BLaER1 (cell line): ENCODE data around the gene NIM1K.

Experiments
- H3K27ac ChIP-seq: shearing (Covaris generic); formaldehyde crosslinking; 2 replicates; pipeline ENCODE4 v1.8.1; 2022
- H3K27me3 ChIP-seq: shearing (Covaris generic); formaldehyde crosslinking; 2 replicates; pipeline ENCODE4 v1.8.1; 2022
- H3K36me3 ChIP-seq: shearing (Covaris generic); formaldehyde crosslinking; 2 replicates; pipeline ENCODE4 v1.8.1; 2022
- H3K4me1 ChIP-seq: shearing (Covaris generic); formaldehyde crosslinking; 2 replicates; pipeline ENCODE4 v1.8.1; 2022
- H3K4me2 ChIP-seq: shearing (Covaris generic); formaldehyde crosslinking; 2 replicates; pipeline ENCODE4 v1.8.1; 2022
- H3K4me3 ChIP-seq: shearing (Covaris generic); formaldehyde crosslinking; 2 replicates; pipeline ENCODE4 v1.8.1; 2022
- H3K9ac ChIP-seq: shearing (Covaris generic); formaldehyde crosslinking; 2 replicates; pipeline ENCODE4 v1.8.1; 2022
- H3K9me3 ChIP-seq: shearing (Covaris generic); formaldehyde crosslinking; 2 replicates; pipeline ENCODE4 v1.8.1; 2022
- H4K20me1 ChIP-seq: shearing (Covaris generic); formaldehyde crosslinking; 2 replicates; pipeline ENCODE4 v1.8.1; 2022
- Cebpa-rat ChIP-seq: shearing (Covaris generic); IDR thresholded peaks from 2 replicates; pipeline ENCODE4 v1.8.1; 2022

The NIM1K gene

DNA sequence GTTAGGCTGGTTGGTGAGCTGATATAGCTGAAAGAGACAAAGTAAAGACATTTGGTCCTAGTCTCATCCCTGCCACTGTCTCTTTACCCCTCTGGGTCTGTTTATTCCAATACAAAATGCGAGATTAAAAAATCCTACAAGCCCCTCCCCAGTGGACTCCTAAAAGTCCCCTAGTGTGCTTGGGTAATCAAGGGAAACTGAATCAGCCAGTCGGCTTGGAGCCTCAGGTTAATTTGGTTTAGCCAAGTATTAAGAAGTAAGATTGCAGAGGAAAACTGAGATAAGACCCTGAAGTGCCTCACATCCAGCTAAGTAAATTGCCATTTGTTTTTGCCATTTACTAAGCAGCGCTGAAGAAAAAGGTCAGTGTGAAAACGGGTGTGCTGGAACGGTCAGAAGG, 10.4 kb downstream of the NIM1K start:
- H3K27ac ChIP-seq: no peak overlapping the region

DNA sequence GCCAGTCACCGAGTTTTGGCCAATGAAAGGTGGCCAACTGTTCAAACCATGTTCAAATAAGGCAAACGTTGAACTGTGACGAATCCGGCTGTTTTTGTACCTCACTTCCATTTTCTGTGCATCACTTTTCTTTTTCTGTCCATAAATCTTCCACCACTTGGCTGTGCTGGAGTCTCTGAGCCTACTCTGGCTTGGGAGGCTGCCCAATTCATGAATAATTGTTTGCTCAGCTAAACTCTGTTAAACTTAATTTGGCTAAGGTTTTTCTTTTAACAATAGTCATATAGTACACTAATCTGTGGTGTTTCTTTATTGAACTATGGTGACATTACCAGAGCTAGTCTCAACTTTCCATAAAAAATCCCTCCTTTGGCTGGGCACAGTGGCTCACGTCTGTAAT, 11.3 kb downstream of the NIM1K start:
- no peaks in the 10 kb centered on the region for H3K27me3 ChIP-seq
- no peak overlapping the region for H3K4me3 ChIP-seq
- H3K27ac ChIP-seq: no peak overlapping the region
- H4K20me1 ChIP-seq: no peaks in the 10 kb centered on the region
- no peak overlapping the region for H3K9ac ChIP-seq
- H3K9me3 ChIP-seq: no peaks in the 10 kb centered on the region
- H3K4me1 ChIP-seq: 0 out of 2 replicates have a peak, but pooled peaks cover 5% of the 10 kb centered on the region
- no peak overlapping the region for H3K4me2 ChIP-seq
- no peaks in the 10 kb centered on the region for H3K36me3 ChIP-seq
- no peak for TF ChIP-seq Cebpa-rat

More for the DNA sequence above, 10.4 kb downstream of the NIM1K start:
- no peak overlapping the region for H3K9ac ChIP-seq
- H3K36me3 ChIP-seq: no peaks in the 10 kb centered on the region
- no peak for TF ChIP-seq Cebpa-rat
- no peaks in the 10 kb centered on the region for H3K27me3 ChIP-seq
- H3K9me3 ChIP-seq: no peaks in the 10 kb centered on the region
- 0 out of 2 replicates have a peak, but pooled peaks cover 5% of the 10 kb centered on the region for H3K4me1 ChIP-seq
- H3K4me3 ChIP-seq: no peak overlapping the region
- H4K20me1 ChIP-seq: no peaks in the 10 kb centered on the region
- no peak overlapping the region for H3K4me2 ChIP-seq

DNA sequence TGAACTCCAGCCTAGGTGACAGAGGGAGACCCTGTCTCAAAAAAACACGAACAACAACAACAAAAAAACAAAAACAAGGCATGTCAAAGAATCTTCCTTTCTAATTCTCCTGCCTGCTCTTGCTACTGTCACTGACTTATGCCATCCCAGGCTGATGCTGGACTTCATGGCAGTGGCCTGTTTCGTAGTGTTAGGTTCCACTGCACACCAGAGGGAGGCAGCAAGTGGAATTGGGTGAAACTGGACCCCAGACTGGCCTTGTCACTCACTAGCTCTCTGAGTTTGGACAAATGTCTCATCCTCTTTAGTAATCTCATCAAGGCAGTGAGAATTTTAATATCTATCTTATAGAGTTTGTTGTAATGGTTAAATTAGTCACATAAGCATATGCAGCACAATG, 12.9 kb downstream of the NIM1K start:
- Histone ChIP-seq H3K9me3 (no peaks in the 10 kb centered on the region), H3K27ac (no peak overlapping the region)
- TF ChIP-seq Cebpa-rat: no peak

DNA sequence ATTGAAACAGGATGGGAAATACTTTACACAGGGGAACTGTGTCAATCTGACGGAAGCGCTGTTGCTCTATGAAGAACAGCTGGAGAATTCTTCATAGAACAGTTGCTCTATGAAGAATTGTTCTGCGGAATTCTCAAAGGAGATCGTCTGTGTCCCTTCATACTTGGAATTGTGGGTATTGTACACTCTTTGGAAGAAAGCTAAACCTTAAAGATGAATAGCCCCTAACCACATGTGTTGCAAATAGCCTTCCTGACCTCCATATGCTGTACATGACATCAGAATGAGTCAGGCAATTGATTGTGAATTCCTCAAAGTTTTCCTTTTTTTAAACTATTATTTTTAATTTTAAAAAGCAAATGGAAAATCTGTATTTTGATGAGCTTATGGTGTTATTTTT, 15.6 kb downstream of the NIM1K start:
- Histone ChIP-seq H3K4me2 (no peak overlapping the region), H3K9ac (no peak overlapping the region), H3K4me3 (no peak overlapping the region), H3K9me3 (no peaks in the 10 kb centered on the region), H3K4me1 (0 out of 2 replicates have a peak, but pooled peaks cover 1% of the 10 kb centered on the region), H4K20me1 (no peaks in the 10 kb centered on the region), H3K27ac (no peak overlapping the region), H3K36me3 (no peaks in the 10 kb centered on the region), H3K27me3 (no peaks in the 10 kb centered on the region)
- no peak for TF ChIP-seq Cebpa-rat

More for the DNA sequence above, 12.9 kb downstream of the NIM1K start:
- Histone ChIP-seq H3K36me3 (no peaks in the 10 kb centered on the region), H3K27me3 (no peaks in the 10 kb centered on the region), H3K4me3 (no peak overlapping the region), H3K4me1 (0 out of 2 replicates have a peak, but pooled peaks cover 5% of the 10 kb centered on the region), H3K9ac (no peak overlapping the region), H4K20me1 (no peaks in the 10 kb centered on the region), H3K4me2 (no peak overlapping the region)

DNA sequence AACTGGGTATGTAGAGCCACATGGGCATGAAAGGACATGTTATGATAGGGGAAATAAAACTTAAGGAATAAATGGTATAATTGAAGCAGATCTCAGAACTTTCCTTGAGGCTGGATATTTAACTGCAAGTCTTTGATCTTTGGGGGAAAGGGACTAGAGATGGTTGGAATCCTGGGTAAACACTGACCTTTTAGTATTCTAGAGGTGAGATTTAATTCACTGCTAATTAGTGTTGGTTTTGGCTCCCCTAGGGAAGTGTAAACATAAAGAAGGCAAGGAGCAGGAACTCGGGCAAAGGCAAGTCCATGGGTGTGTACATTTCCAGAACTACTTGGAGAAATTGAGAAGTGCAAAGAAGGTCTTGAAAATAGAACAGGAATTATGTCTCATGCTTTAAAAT, 16.6 kb downstream of the NIM1K start:
- no peaks in the 10 kb centered on the region for H3K9me3 ChIP-seq
- H3K4me2 ChIP-seq: no peak overlapping the region

DNA sequence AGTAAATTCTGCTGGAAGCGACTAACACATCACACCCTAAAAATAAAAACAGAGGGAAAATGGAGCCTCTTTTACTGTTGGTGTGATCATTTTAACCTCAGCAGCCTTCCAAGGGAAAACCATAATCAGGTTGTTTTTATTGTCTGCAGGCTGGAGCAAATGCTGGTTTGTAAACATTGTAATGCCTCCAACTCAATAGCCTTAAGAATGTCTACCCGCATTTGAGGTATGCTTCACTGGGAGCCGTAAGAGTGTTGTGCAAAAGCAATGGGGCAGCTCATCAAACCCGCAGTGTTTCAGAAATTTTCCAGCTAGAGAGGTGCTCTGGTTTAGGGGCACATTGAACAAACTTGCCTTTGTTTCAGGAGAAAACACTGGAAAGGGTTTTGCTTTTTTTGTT, 17.0 kb downstream of the NIM1K start:
- Histone ChIP-seq H3K4me1 (no peaks in the 10 kb centered on the region), H3K9me3 (no peaks in the 10 kb centered on the region), H3K4me2 (no peak overlapping the region), H4K20me1 (no peaks in the 10 kb centered on the region), H3K36me3 (no peaks in the 10 kb centered on the region), H3K4me3 (no peak overlapping the region), H3K27ac (no peak overlapping the region), H3K9ac (no peak overlapping the region), H3K27me3 (no peaks in the 10 kb centered on the region)
- no peak for TF ChIP-seq Cebpa-rat

More for the DNA sequence above, 16.6 kb downstream of the NIM1K start:
- Histone ChIP-seq H3K36me3 (no peaks in the 10 kb centered on the region), H3K4me1 (no peaks in the 10 kb centered on the region), H3K27ac (no peak overlapping the region), H3K27me3 (no peaks in the 10 kb centered on the region), H3K9ac (no peak overlapping the region), H4K20me1 (no peaks in the 10 kb centered on the region), H3K4me3 (no peak overlapping the region)
- no peak for TF ChIP-seq Cebpa-rat

DNA sequence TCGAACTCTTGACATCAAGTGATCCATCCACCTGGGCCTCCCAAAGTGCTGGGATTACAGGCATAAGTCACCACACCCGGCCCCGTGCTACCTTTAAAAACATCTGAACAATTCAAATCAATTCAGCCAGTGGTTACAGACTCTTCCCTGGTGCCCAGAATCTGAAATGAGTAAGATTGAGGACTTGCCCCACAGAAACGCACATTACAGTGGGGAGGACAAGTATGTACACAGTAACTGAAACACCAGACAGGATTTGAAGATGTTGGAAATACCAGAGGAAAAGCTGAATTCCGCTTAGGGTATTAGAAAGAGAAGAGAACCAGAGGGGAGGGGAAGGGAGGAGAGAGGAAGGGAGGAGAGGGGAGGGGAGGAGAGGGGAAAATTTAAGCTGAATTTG, 17.8 kb downstream of the NIM1K start:
- H3K27ac ChIP-seq: no peak overlapping the region
- H3K36me3 ChIP-seq: no peaks in the 10 kb centered on the region
- no peaks in the 10 kb centered on the region for H3K4me1 ChIP-seq
- H3K4me2 ChIP-seq: no peak overlapping the region
- H3K9ac ChIP-seq: no peak overlapping the region
- no peak for TF ChIP-seq Cebpa-rat
- H4K20me1 ChIP-seq: no peaks in the 10 kb centered on the region
- H3K9me3 ChIP-seq: no peaks in the 10 kb centered on the region
- no peak overlapping the region for H3K4me3 ChIP-seq
- no peaks in the 10 kb centered on the region for H3K27me3 ChIP-seq

DNA sequence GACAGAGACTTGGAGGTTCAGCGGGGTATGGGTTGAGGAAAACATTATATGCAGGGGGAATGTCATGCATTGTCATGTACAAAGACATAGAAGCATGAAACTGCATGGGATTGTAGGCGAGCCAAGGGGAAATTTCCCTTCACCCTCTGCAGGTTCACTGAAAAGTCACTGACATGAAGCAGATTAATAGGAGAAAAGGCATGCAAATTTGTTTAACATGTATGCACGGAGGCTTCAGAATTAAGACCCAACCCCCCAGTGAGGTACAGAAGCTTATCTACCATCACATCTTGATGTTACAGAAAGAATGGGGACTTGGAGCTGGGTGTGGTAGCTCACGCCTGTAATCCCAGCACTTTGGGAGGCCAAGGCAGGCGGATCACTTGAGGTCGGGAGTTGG, 18.5 kb downstream of the NIM1K start:
- H3K27me3 ChIP-seq: no peaks in the 10 kb centered on the region
- no peak overlapping the region for H3K4me3 ChIP-seq
- H3K36me3 ChIP-seq: no peaks in the 10 kb centered on the region
- H3K4me1 ChIP-seq: no peaks in the 10 kb centered on the region
- H3K9ac ChIP-seq: no peak overlapping the region
- TF ChIP-seq Cebpa-rat: no peak
- H3K4me2 ChIP-seq: no peak overlapping the region
- H4K20me1 ChIP-seq: no peaks in the 10 kb centered on the region
- H3K9me3 ChIP-seq: no peaks in the 10 kb centered on the region
- H3K27ac ChIP-seq: no peak overlapping the region

DNA sequence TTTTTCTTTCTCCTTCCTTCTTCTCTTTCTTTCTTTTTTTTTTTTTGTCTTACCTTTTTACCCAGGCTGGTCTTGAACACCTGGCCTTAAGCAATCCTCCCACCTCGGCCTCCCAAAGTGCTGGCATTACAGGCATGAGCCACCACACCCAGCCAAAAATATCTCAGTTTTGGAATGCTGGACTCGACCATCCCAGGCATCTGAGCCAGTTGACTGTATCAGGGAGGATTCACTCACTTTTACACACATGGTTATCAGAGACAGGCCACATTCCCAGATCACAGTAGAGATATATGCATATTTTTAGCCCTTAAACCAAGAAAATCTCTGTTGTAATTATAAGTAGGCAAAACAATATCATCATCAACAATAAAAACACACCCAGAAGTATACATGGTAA, 21.9 kb downstream of the NIM1K start:
- Histone ChIP-seq H3K4me2 (no peak overlapping the region), H4K20me1 (no peaks in the 10 kb centered on the region), H3K27ac (no peak overlapping the region), H3K36me3 (no peaks in the 10 kb centered on the region), H3K27me3 (no peaks in the 10 kb centered on the region), H3K9me3 (no peaks in the 10 kb centered on the region), H3K4me1 (no peaks in the 10 kb centered on the region), H3K9ac (no peak overlapping the region), H3K4me3 (no peak overlapping the region)
- no peak for TF ChIP-seq Cebpa-rat

DNA sequence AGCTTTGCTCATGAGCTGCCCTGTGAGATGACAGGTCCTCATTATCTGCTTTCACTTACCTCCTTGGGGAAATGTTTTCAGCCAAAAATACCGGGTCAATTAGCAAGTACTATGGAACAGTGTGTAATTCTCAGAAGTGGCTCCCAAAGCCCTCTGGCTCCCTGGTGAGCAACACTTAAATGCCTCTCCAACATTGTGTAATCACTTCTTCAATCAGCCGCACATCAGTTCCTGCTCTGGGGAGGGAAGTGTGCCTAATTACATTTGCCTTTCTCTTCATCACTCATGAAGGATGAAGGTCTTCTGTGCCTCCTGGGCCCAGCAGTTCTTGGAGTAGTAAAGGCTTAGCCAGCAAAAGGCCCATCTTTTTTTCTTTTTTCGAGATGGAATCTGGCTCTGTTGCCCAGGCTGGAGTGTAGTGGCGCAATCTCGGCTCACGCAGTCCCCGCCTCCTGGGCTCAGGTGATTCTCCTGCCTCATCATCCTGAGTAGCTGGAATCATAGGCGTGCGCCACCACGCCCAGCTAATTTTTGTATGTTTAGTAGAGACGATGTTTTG, 23.1 kb downstream of the NIM1K start:
- Histone ChIP-seq H3K4me1 (no peaks in the 10 kb centered on the region), H4K20me1 (no peaks in the 10 kb centered on the region), H3K9me3 (no peaks in the 10 kb centered on the region), H3K27ac (no peak overlapping the region), H3K9ac (no peak overlapping the region), H3K4me3 (no peak overlapping the region), H3K27me3 (no peaks in the 10 kb centered on the region), H3K36me3 (no peaks in the 10 kb centered on the region), H3K4me2 (no peak overlapping the region)
- TF ChIP-seq Cebpa-rat: no peak

DNA sequence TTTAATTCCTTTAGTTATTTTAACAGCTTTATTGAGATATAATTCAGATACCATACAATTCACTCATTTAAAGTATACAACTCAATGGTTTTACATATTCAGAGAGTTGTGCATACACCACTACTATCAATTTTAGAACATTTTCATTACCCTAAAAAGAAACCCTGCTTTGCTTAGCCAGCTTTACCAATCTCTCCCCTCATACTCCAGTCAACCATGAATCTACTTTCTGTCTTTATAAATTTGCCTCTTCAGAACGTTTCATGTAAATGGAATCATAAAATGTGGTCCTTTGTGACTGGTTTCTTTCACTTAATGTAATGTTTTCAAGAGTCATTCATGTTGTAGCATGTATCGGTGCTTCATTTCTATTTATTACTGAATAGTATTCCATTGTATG, 24.9 kb downstream of the NIM1K start:
- Histone ChIP-seq H3K4me3 (no peak overlapping the region), H3K9ac (no peak overlapping the region), H3K27me3 (no peaks in the 10 kb centered on the region), H3K4me2 (no peak overlapping the region), H3K36me3 (no peaks in the 10 kb centered on the region), H3K4me1 (peaks cover 7% of the 10 kb centered on the region), H3K27ac (no peak overlapping the region), H3K9me3 (0 out of 2 replicates have a peak, but pooled peaks cover 11% of the 10 kb centered on the region), H4K20me1 (no peaks in the 10 kb centered on the region)
- no peak for TF ChIP-seq Cebpa-rat
